ENCODE data around the gene SYNGR3.

Gene SYNGR3

DNA sequence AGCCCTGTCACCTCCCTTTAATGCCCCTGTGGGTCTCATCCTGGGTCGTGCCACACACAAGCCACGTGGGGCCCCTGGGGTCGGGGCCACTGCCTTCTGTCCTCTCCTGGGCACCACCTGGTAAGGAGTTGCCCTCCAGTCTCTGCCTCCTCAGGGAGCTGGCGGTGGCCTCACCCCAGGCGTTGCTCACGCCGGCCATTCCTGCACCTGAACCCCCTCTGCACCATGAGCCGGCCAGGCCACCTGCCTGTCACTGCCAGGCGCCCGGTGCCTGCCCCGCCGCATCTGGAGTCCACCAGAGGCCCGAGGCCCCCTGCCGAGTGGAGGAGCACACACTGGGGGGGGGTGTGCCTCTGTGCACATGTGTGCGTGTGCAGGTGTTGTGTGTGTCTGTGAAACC lies 47.3 kb downstream of the SYNGR3 start:
- no peaks in the 10 kb centered on the region for H3F3A ChIP-seq (ENCODE audit: control insufficient read depth, insufficient read depth)
- no peaks in the 10 kb centered on the region for H3K36me3 ChIP-seq (ENCODE audit: control insufficient read depth, low read length)
- no peak overlapping the region for H3K27ac ChIP-seq (ENCODE audit: low read depth, low read length)
- no peaks in the 10 kb centered on the region for H3K79me2 ChIP-seq (ENCODE audit: control insufficient read depth, low read length)
- no peak for TF ChIP-seq EZH2phosphoT487 (IDR thresholded peaks at IDR 0.05; ENCODE audit: borderline replicate concordance, low read length)
- TF ChIP-seq, protein P1, sequence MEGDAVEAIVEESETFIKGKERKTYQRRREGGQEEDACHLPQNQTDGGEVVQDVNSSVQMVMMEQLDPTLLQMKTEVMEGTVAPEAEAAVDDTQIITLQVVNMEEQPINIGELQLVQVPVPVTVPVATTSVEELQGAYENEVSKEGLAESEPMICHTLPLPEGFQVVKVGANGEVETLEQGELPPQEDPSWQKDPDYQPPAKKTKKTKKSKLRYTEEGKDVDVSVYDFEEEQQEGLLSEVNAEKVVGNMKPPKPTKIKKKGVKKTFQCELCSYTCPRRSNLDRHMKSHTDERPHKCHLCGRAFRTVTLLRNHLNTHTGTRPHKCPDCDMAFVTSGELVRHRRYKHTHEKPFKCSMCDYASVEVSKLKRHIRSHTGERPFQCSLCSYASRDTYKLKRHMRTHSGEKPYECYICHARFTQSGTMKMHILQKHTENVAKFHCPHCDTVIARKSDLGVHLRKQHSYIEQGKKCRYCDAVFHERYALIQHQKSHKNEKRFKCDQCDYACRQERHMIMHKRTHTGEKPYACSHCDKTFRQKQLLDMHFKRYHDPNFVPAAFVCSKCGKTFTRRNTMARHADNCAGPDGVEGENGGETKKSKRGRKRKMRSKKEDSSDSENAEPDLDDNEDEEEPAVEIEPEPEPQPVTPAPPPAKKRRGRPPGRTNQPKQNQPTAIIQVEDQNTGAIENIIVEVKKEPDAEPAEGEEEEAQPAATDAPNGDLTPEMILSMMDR (IDR thresholded peaks at IDR 0.05; ENCODE audit: low read depth, low read length, poor library complexity, severe bottlenecking) = no peak
- no peaks in the 10 kb centered on the region for H4K20me1 ChIP-seq (ENCODE audit: control insufficient read depth, insufficient read depth, low read depth, low read length)
- H3K9me2 ChIP-seq (replicated peaks; ENCODE audit: control insufficient read depth, low read length) = no peaks in the 10 kb centered on the region
- no peak overlapping the region for H3K4me3 ChIP-seq (ENCODE audit: low read length)
- H3K4me2 ChIP-seq (ENCODE audit: low read length) = no peak overlapping the region
- H3K4me1 ChIP-seq (ENCODE audit: control insufficient read depth, low read length) = no peaks in the 10 kb centered on the region
- H3K27me3 ChIP-seq (ENCODE audit: control insufficient read depth, low read length) = peaks cover 18% of the 10 kb centered on the region
- no peaks in the 10 kb centered on the region for H3K9me3 ChIP-seq (ENCODE audit: control insufficient read depth, insufficient read depth, low read length)

GRCh38 chr16:2037647-2038381 lies 48.0 kb downstream of the SYNGR3 start:
- H3K27me3 ChIP-seq (ENCODE audit: control insufficient read depth, low read length) = peaks cover 12% of the 10 kb centered on the region
- no peaks in the 10 kb centered on the region for H4K20me1 ChIP-seq (ENCODE audit: control insufficient read depth, insufficient read depth, low read depth, low read length)
- H3K4me2 ChIP-seq (ENCODE audit: low read length) = no peak overlapping the region
- no peaks in the 10 kb centered on the region for H3K9me2 ChIP-seq (replicated peaks; ENCODE audit: control insufficient read depth, low read length)
- no peak overlapping the region for H3K4me3 ChIP-seq (ENCODE audit: low read length)
- H3K4me1 ChIP-seq (ENCODE audit: control insufficient read depth, low read length) = no peaks in the 10 kb centered on the region
- H3K27ac ChIP-seq (ENCODE audit: low read depth, low read length) = no peak overlapping the region
- H3F3A ChIP-seq (ENCODE audit: control insufficient read depth, insufficient read depth) = no peaks in the 10 kb centered on the region
- no peaks in the 10 kb centered on the region for H3K79me2 ChIP-seq (ENCODE audit: control insufficient read depth, low read length)
- TF ChIP-seq, protein P1 (IDR thresholded peaks at IDR 0.05; ENCODE audit: low read depth, low read length, poor library complexity, severe bottlenecking) = no peak
- no peak for TF ChIP-seq EZH2phosphoT487 (IDR thresholded peaks at IDR 0.05; ENCODE audit: borderline replicate concordance, low read length)
- no peaks in the 10 kb centered on the region for H3K36me3 ChIP-seq (ENCODE audit: control insufficient read depth, low read length)
- H3K9me3 ChIP-seq (ENCODE audit: control insufficient read depth, insufficient read depth, low read length) = no peaks in the 10 kb centered on the region

DNA sequence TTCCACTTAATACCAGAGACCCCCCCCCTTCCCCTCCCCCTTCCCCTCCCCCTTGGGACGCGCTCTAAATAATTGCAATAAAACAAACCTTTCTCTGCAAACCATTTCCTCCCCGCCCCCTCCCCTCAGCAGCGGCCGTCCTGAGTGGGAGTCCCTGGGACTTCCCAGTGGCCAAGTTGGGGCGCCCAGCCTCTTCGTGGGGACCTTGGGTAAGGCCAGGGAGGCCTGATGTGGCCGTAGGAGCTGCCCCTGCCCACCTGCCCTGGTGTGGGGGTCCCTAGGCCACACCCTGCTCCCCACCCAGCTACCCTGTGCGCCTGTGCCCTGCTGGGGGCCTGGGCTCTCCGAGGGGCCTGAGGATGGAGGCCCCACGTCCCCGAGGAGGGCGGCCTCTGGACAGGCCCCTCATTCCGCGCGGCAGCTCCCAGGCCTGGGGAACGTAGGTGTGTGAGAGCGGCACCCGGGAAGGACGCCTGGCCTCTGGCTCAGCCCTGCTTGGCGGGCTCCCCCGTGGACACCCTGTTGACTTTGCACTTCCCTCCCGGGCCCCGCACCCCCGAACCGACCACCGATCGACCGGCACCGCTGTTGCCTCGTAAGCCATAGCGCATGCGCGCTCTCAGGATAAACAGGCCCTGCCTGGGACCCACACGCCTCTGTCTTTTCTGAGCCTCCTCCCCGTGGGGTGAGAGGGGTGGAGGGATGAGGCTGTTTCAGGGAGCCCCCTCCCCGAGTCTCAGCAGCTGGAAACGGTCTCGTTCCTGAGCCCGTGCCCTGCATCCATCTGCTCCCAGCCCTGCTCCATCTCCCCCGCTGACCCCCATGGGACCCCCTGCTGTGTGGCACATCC lies 48.8 kb downstream of the SYNGR3 start:
- Histone ChIP-seq H3K4me3 (ENCODE audit: low read length) (no peak overlapping the region), H3K79me2 (ENCODE audit: control insufficient read depth, low read length) (no peaks in the 10 kb centered on the region), H3K9me3 (ENCODE audit: control insufficient read depth, insufficient read depth, low read length) (no peaks in the 10 kb centered on the region), H3K4me1 (ENCODE audit: control insufficient read depth, low read length) (peaks cover 7% of the 10 kb centered on the region; the same call in 1 of the 2 replicates), H4K20me1 (ENCODE audit: control insufficient read depth, insufficient read depth, low read depth, low read length) (no peaks in the 10 kb centered on the region), H3K9me2 (replicated peaks; ENCODE audit: control insufficient read depth, low read length) (no peaks in the 10 kb centered on the region), H3K36me3 (ENCODE audit: control insufficient read depth, low read length) (peaks cover 7% of the 10 kb centered on the region), H3F3A (ENCODE audit: control insufficient read depth, insufficient read depth) (no peaks in the 10 kb centered on the region), H3K27me3 (ENCODE audit: control insufficient read depth, low read length) (peaks cover 4% of the 10 kb centered on the region), H3K4me2 (ENCODE audit: low read length) (no peak overlapping the region), H3K27ac (ENCODE audit: low read depth, low read length) (no peak overlapping the region)
- TF ChIP-seq, protein P1 (IDR thresholded peaks at IDR 0.05; ENCODE audit: low read depth, low read length, poor library complexity, severe bottlenecking) = no peak
- no peak for TF ChIP-seq EZH2phosphoT487 (IDR thresholded peaks at IDR 0.05; ENCODE audit: borderline replicate concordance, low read length)
